HEK293T (cell line): Measurements from ENCODE around the gene PLCG1.

ENCODE experiments used
- CTCF ChIA-PET: fragments of 350-600 bp; formaldehyde crosslinking; extraction: SDS; loops from one replicate; lab custom pipeline; 2021; ENCODE audit warnings: antibody characterized with exemption, inconsistent platforms; lab: Yijun Ruan, JAX
- POLR2A ChIA-PET: fragments of 350-600 bp; formaldehyde crosslinking; extraction: SDS; loops from one replicate; lab custom pipeline; 2020; ENCODE audit warnings: antibody characterized with exemption, inconsistent platforms; lab: Yijun Ruan, JAX
- DNase-seq: peaks from one replicate; pipeline ENCODE4 v3.0.0; 2012; ENCODE audit warnings: mixed read lengths; ENCODE audit errors: extremely low spot score
- ARNT ChIP-seq: fragments of 450-650 bp; IDR thresholded peaks from 2 replicates; pipeline ENCODE4 v1.6.1; 2017; ENCODE audit warnings: mild to moderate bottlenecking
- BHLHE40 ChIP-seq: fragments of 450-650 bp; IDR thresholded peaks from 2 replicates; pipeline ENCODE4 v1.6.1; 2016; ENCODE audit warnings: mild to moderate bottlenecking, moderate library complexity, borderline replicate concordance
- CTBP1 ChIP-seq: fragments of 450-650 bp; IDR thresholded peaks from 2 replicates; pipeline ENCODE4 v1.6.1; 2016; ENCODE audit warnings: borderline replicate concordance
- ELF4 ChIP-seq: fragments of 450-650 bp; IDR thresholded peaks from 2 replicates; pipeline ENCODE4 v1.6.1; 2017; ENCODE audit warnings: antibody characterized with exemption
- FOXA1 ChIP-seq: fragments of 450-650 bp; IDR thresholded peaks from 2 replicates; pipeline ENCODE4 v1.6.1; 2016; ENCODE audit warnings: mild to moderate bottlenecking
- FOXK2 ChIP-seq: fragments of 450-650 bp; IDR thresholded peaks from 2 replicates; pipeline ENCODE4 v1.6.1; 2016; ENCODE audit warnings: mild to moderate bottlenecking
- FOXM1 ChIP-seq: fragments of 450-650 bp; IDR thresholded peaks from 2 replicates; pipeline ENCODE4 v1.6.1; 2017; ENCODE audit warnings: mild to moderate bottlenecking, borderline replicate concordance
- HDGF ChIP-seq: fragments of 450-650 bp; IDR thresholded peaks from 2 replicates; pipeline ENCODE4 v1.6.1; 2017; ENCODE audit warnings: antibody characterized with exemption, borderline replicate concordance
- L3MBTL2 ChIP-seq: fragments of 450-650 bp; conservative IDR thresholded peaks from 2 replicates; pipeline ENCODE4 v1.6.1; 2016; ENCODE audit warnings: mild to moderate bottlenecking
- LEF1 ChIP-seq: fragments of 450-650 bp; IDR thresholded peaks from 2 replicates; pipeline ENCODE4 v1.6.1; 2017; ENCODE audit warnings: mild to moderate bottlenecking, borderline replicate concordance
- NFRKB ChIP-seq: fragments of 450-650 bp; IDR thresholded peaks from 2 replicates; pipeline ENCODE4 v1.6.1; 2016; ENCODE audit warnings: mild to moderate bottlenecking, moderate library complexity
- PKNOX1 ChIP-seq: fragments of 450-650 bp; IDR thresholded peaks from 2 replicates; pipeline ENCODE4 v1.6.1; 2016
- SP1 ChIP-seq: fragments of 450-650 bp; IDR thresholded peaks from 2 replicates; pipeline ENCODE4 v1.6.1; 2017
- SUZ12 ChIP-seq: fragments of 450-650 bp; IDR thresholded peaks from 2 replicates; pipeline ENCODE4 v1.6.1; 2016; ENCODE audit warnings: mild to moderate bottlenecking
- TARDBP ChIP-seq: fragments of 450-650 bp; IDR thresholded peaks from 2 replicates; pipeline ENCODE4 v1.6.1; 2016
- ZNF384 ChIP-seq: fragments of 450-650 bp; IDR thresholded peaks from 2 replicates; pipeline ENCODE4 v1.6.1; 2016

PLCG1 gene

GRCh38 chr20:41165001-41165882, 27.9 kb downstream of the PLCG1 start:
- CTCF ChIA-PET, result interaction anchor here (1.1 kb wide), 1 partner anchor 8 kb away, joined by 4 read pairs; no protein-coding TSS in a partner anchor
- no peak for TF ChIP-seq ELF4
- no peak for DNase-seq
- POLR2A ChIA-PET, result no interaction called here

- no peak for DNase-seq
- ChIA-PET POLR2A (no interaction called here), CTCF (no interaction called here)
- no peak for TF ChIP-seq PKNOX1
- TF ChIP-seq SUZ12, result no peak
- no peak for TF ChIP-seq NFRKB
- no peak for TF ChIP-seq CTBP1
- TF ChIP-seq HDGF, result no peak
- no peak for TF ChIP-seq ELF4
- TF ChIP-seq SP1, result no peak
- no peak for TF ChIP-seq TARDBP
- no peak for TF ChIP-seq ARNT
- TF ChIP-seq FOXA1, result no peak
- no peak for TF ChIP-seq FOXM1
- no peak for TF ChIP-seq FOXK2
- TF ChIP-seq ZNF384, result no peak
- no peak for TF ChIP-seq LEF1
- no peak for TF ChIP-seq L3MBTL2
- no peak for TF ChIP-seq BHLHE40
Measured at GRCh38 chr20:41166201-41167117, 29.1 kb downstream of the PLCG1 start.

- POLR2A ChIA-PET, result no interaction called here
- DNase-seq, result no peak
Measured at GRCh38 chr20:41167118-41167470, 29.8 kb downstream of the PLCG1 start.

GRCh38 chr20:41167481-41168253, 30.3 kb downstream of the PLCG1 start:
- ChIA-PET CTCF (no interaction called here), POLR2A (no interaction called here)
- DNase-seq, result no peak
- TF ChIP-seq BHLHE40 (no peak), FOXM1 (no peak), FOXA1 (no peak), NFRKB (no peak), ZNF384 (no peak), ARNT (no peak), PKNOX1 (no peak), ELF4 (no peak), L3MBTL2 (no peak), CTBP1 (no peak), SUZ12 (no peak), HDGF (no peak), SP1 (no peak), TARDBP (no peak), FOXK2 (no peak), LEF1 (no peak)

More at GRCh38 chr20:41167118-41167470, 29.8 kb downstream of the PLCG1 start:
- TF ChIP-seq L3MBTL2, result no peak
- no peak for TF ChIP-seq LEF1
- no peak for TF ChIP-seq CTBP1
- no peak for TF ChIP-seq ZNF384
- TF ChIP-seq SP1, result no peak
- no peak for TF ChIP-seq FOXA1
- TF ChIP-seq FOXK2, result no peak
- no peak for TF ChIP-seq PKNOX1
- TF ChIP-seq FOXM1, result no peak
- no peak for TF ChIP-seq NFRKB
- TF ChIP-seq HDGF, result no peak
- CTCF ChIA-PET, result no interaction called here

- ChIA-PET POLR2A (no interaction called here), CTCF (no interaction called here)
- TF ChIP-seq FOXK2, result no peak
- TF ChIP-seq ELF4, result no peak
- TF ChIP-seq CTBP1, result no peak
- no peak for TF ChIP-seq NFRKB
- TF ChIP-seq FOXM1, result no peak
- no peak for TF ChIP-seq PKNOX1
- no peak for TF ChIP-seq BHLHE40
- no peak for TF ChIP-seq FOXA1
- TF ChIP-seq HDGF, result no peak
- no peak for TF ChIP-seq LEF1
- no peak for DNase-seq
Measured at GRCh38 chr20:41168281-41169161, 31.2 kb downstream of the PLCG1 start.
